ENCODE data around the gene BICD1.

BICD1 gene

GRCh38 chr12:32277774-32278173 lies 171.1 kb downstream of the BICD1 start:
- no peak overlapping the region for H3K4me3 ChIP-seq (ENCODE audit: low read depth, low read length)
- no peak for TF ChIP-seq CTCF (IDR thresholded peaks at IDR 0.05; ENCODE audit: insufficient read depth, low read depth, low read length, missing control alignments)
- no peak for DNase-seq (ENCODE audit: low read depth)

- TF ChIP-seq CTCF (IDR thresholded peaks at IDR 0.05; ENCODE audit: insufficient read depth, low read depth, low read length, missing control alignments), result no peak
- H3K4me3 ChIP-seq (ENCODE audit: low read depth, low read length), result no peak overlapping the region
Observed at GRCh38 chr12:32281098-32281497, 174.5 kb downstream of the BICD1 start.

GRCh38 chr12:32284561-32284960 lies 177.9 kb downstream of the BICD1 start:
- H3K4me3 ChIP-seq (ENCODE audit: low read depth, low read length), result no peak overlapping the region
- no peak for TF ChIP-seq CTCF (IDR thresholded peaks at IDR 0.05; ENCODE audit: insufficient read depth, low read depth, low read length, missing control alignments)
- DNase-seq (ENCODE audit: low read depth), result no peak

More at GRCh38 chr12:32281098-32281497, 174.5 kb downstream of the BICD1 start:
- DNase-seq (ENCODE audit: low read depth), result no peak

GRCh38 chr12:32285021-32285420 lies 178.4 kb downstream of the BICD1 start:
- H3K4me3 ChIP-seq (ENCODE audit: low read depth, low read length), result no peak overlapping the region
- no peak for DNase-seq (ENCODE audit: low read depth)
- no peak for TF ChIP-seq CTCF (IDR thresholded peaks at IDR 0.05; ENCODE audit: insufficient read depth, low read depth, low read length, missing control alignments)

- DNase-seq (ENCODE audit: low read depth), result no peak
- H3K4me3 ChIP-seq (ENCODE audit: low read depth, low read length), result no peak overlapping the region
- TF ChIP-seq CTCF (IDR thresholded peaks at IDR 0.05; ENCODE audit: insufficient read depth, low read depth, low read length, missing control alignments), result no peak
Observed at GRCh38 chr12:32285489-32285888, 178.8 kb downstream of the BICD1 start.

- TF ChIP-seq CTCF (IDR thresholded peaks at IDR 0.05; ENCODE audit: insufficient read depth, low read depth, low read length, missing control alignments), result no peak
- no peak overlapping the region for H3K4me3 ChIP-seq (ENCODE audit: low read depth, low read length)
- no peak for DNase-seq (ENCODE audit: low read depth)
Observed at GRCh38 chr12:32290411-32290810, 183.8 kb downstream of the BICD1 start.

GRCh38 chr12:32292151-32292550 lies 185.5 kb downstream of the BICD1 start:
- DNase-seq (ENCODE audit: low read depth), result no peak
- no peak for TF ChIP-seq CTCF (IDR thresholded peaks at IDR 0.05; ENCODE audit: insufficient read depth, low read depth, low read length, missing control alignments)

More at GRCh38 chr12:32292151-32292550, 185.5 kb downstream of the BICD1 start:
- H3K4me3 ChIP-seq (ENCODE audit: low read depth, low read length), result no peak overlapping the region

Measured in GM12865 (cell line).